OCI-LY7 (cell line): ENCODE measurements around the gene CHST13. TPM values are rescaled to one million over a fixed set of nuclear protein-coding genes. Genes with fewer than 3 reads are reported as not detected.

Experiments
- BruUV-seq: library from RNA; stranded (reverse); fragments of 400-500 nt; replicated peaks from 2 replicates; lab custom pipeline; 2021; lab: Mats Ljungman, UMichigan
- CTCF ChIA-PET: fragments of 300-600 bp; sonication (Branson Sonifier 250); formaldehyde crosslinking; loops from one replicate; lab custom pipeline; 2022; ENCODE audit warnings: antibody characterized with exemption; ENCODE audit not compliant: unreplicated experiment; lab: Charles Lee
- POLR2A ChIA-PET: fragments of 300-600 bp; sonication (Branson Sonifier 250); formaldehyde crosslinking; loops from one replicate; lab custom pipeline; 2022; ENCODE audit warnings: antibody characterized with exemption; lab: Charles Lee
- DNase-seq: peaks from one replicate; pipeline ENCODE4 v3.0.0-alpha.2; 2015; ENCODE audit warnings: low spot score
- H2AFZ ChIP-seq: fragments of 200-600 bp; sonication (generic), shearing (Covaris generic); 2 replicates; pipeline ENCODE4 v1.6.1; 2014; ENCODE audit warnings: mild to moderate bottlenecking, antibody characterized with exemption, low read length, moderate library complexity
- H3K27ac ChIP-seq: fragments of 200-600 bp; sonication (generic); 2 replicates; pipeline ENCODE4 v1.5.1; 2014; ENCODE audit warnings: mixed run types, low read depth, mild to moderate bottlenecking, moderate library complexity, low read length, inconsistent platforms; ENCODE audit not compliant: poor library complexity, severe bottlenecking
- H3K36me3 ChIP-seq: fragments of 200-600 bp; sonication (generic); 2 replicates; pipeline ENCODE4 v1.6.1; 2014; ENCODE audit warnings: mild to moderate bottlenecking, antibody characterized with exemption, low read length, moderate library complexity, mixed read lengths; ENCODE audit not compliant: insufficient read depth
- H3K4me1 ChIP-seq: fragments of 200-600 bp; sonication (generic); 2 replicates; pipeline ENCODE4 v1.5.1; 2014; ENCODE audit warnings: mild to moderate bottlenecking, low read length; ENCODE audit not compliant: insufficient read depth, poor library complexity, severe bottlenecking
- H3K4me2 ChIP-seq: fragments of 200-600 bp; sonication (generic); 2 replicates; pipeline ENCODE4 v1.6.1; 2014; ENCODE audit warnings: mild to moderate bottlenecking, low read length
- H3K4me3 ChIP-seq: fragments of 200-600 bp; sonication (generic); 2 replicates; pipeline ENCODE4 v1.5.1; 2014; ENCODE audit warnings: mild to moderate bottlenecking, low read depth, low read length; ENCODE audit not compliant: poor library complexity, severe bottlenecking
- H3K79me2 ChIP-seq: fragments of 200-600 bp; sonication (generic); 2 replicates; pipeline ENCODE4 v1.6.1; 2016; ENCODE audit warnings: low read depth, mild to moderate bottlenecking, low read length, moderate library complexity, mixed read lengths; ENCODE audit not compliant: insufficient read depth
- H3K9me2 ChIP-seq: fragments of 200-600 bp; sonication (generic); 2 replicates; pipeline ENCODE4 v1.6.1; 2016; ENCODE audit warnings: mild to moderate bottlenecking, low read length, mixed read lengths; ENCODE audit not compliant: insufficient read depth
- H3K9me3 ChIP-seq: fragments of 200-600 bp; sonication (generic); 2 replicates; pipeline ENCODE4 v1.6.1; 2014; ENCODE audit warnings: mild to moderate bottlenecking, mixed run types, low read length, mixed read lengths
- H4K20me1 ChIP-seq: fragments of 200-600 bp; sonication (generic); 2 replicates; pipeline ENCODE4 v1.6.1; 2014; ENCODE audit warnings: mild to moderate bottlenecking, antibody characterized with exemption, low read length, moderate library complexity, mixed read lengths; ENCODE audit not compliant: insufficient read depth
- EZH2phosphoT487 ChIP-seq: fragments of 200-600 bp; sonication (generic); IDR thresholded peaks from 2 replicates; pipeline ENCODE4 v1.6.1; 2018; ENCODE audit warnings: low read depth, borderline replicate concordance, mild to moderate bottlenecking, mixed run types, antibody characterized with exemption, low read length, moderate library complexity, mixed read lengths
- intact Hi-C: fragments of 100-400 bp; cut with micrococcal nuclease; formaldehyde crosslinking; loops from one replicate; pipeline ENCODE4 v1.10.0; 2022; ENCODE audit not compliant: unreplicated experiment
- total RNA-seq, 2 experiments: library from RNA; depleted of rRNA in 1 of 2; stranded (reverse); fragments of >200 nt in 1 of 2; shearing (Covaris generic) in 1 of 2; gene quantifications; 2 replicates each; pipeline ENCODE4 v1.2.3, GENCODE V29; 2014 to 2022
- TF ChIP-seq, protein P1 (sequence below): fragments of 200-600 bp; sonication (generic); conservative IDR thresholded peaks from 2 replicates; pipeline ENCODE4 v1.5.1; 2014; ENCODE audit warnings: mild to moderate bottlenecking, antibody characterized with exemption, low read length, moderate library complexity, mixed read lengths

The CHST13 gene
- total RNA-seq, 2 experiments from 2014 or later, result not detected

DNA sequence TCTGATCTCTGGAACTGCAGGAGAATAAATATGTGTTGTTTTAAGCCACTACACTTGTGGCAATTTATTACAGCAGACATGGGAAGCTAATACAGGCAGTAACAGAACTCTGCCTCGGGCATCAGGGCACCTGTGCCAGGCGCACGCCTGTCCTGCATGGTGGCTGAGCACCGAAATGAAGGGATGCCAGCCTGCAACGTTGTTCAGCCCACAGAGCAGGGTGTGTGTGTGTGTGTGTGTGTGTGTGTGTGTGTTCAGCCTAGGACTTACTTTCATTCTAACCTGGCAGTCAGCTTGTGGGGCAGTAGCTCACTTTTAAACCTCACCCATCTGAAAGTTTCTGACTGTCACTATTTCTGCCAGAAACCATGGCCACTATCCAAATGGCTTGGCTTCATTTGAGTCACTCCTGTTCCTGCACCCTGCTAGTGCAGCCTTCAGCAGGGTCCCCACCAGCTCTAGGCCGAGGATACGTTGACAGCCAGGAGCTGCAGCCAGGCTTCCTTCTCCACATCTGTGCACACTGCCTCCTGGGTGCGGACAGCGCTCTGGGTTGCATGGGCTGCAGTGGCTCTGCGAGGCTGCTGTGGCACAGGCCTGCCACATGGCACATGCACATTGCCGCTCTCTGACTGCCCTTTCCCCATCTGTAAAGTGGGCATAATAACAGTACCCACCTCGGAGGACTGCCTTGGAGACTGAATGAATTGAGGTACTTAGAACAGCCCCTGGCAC lies 10.9 kb upstream of the CHST13 start:
- no peaks in the 10 kb centered on the region for H4K20me1 ChIP-seq
- ChIA-PET POLR2A (no interaction called here), CTCF (interaction anchor here (0.8 kb wide), 1 partner anchor 9 kb away, joined by 3 read pairs; no protein-coding TSS in a partner anchor)
- H3K36me3 ChIP-seq, result no peaks in the 10 kb centered on the region
- intact Hi-C loops, result no loop called here
- DNase-seq, result no peak
- H3K79me2 ChIP-seq, result no peaks in the 10 kb centered on the region
- BruUV-seq, result no TSS peak
- H3K9me2 ChIP-seq, result no peaks in the 10 kb centered on the region
- no peak overlapping the region for H3K27ac ChIP-seq
- no peak overlapping the region for H2AFZ ChIP-seq
- H3K9me3 ChIP-seq, result no peaks in the 10 kb centered on the region
- H3K4me1 ChIP-seq, result no peaks in the 10 kb centered on the region
- no peak overlapping the region for H3K4me2 ChIP-seq
- no peak overlapping the region for H3K4me3 ChIP-seq
- TF ChIP-seq EZH2phosphoT487, result no peak

GRCh38 chr3:126514161-126514560 lies 9.8 kb upstream of the CHST13 start:
- POLR2A ChIA-PET, result no interaction called here
- H3K27ac ChIP-seq, result no peak overlapping the region
- intact Hi-C loops, result no loop called here
- no peaks in the 10 kb centered on the region for H3K9me3 ChIP-seq
- no peaks in the 10 kb centered on the region for H4K20me1 ChIP-seq
- CTCF ChIA-PET, result no interaction called here
- H3K4me2 ChIP-seq, result no peak overlapping the region
- H3K4me1 ChIP-seq, result no peaks in the 10 kb centered on the region
- no peak overlapping the region for H2AFZ ChIP-seq
- TF ChIP-seq, protein P1, sequence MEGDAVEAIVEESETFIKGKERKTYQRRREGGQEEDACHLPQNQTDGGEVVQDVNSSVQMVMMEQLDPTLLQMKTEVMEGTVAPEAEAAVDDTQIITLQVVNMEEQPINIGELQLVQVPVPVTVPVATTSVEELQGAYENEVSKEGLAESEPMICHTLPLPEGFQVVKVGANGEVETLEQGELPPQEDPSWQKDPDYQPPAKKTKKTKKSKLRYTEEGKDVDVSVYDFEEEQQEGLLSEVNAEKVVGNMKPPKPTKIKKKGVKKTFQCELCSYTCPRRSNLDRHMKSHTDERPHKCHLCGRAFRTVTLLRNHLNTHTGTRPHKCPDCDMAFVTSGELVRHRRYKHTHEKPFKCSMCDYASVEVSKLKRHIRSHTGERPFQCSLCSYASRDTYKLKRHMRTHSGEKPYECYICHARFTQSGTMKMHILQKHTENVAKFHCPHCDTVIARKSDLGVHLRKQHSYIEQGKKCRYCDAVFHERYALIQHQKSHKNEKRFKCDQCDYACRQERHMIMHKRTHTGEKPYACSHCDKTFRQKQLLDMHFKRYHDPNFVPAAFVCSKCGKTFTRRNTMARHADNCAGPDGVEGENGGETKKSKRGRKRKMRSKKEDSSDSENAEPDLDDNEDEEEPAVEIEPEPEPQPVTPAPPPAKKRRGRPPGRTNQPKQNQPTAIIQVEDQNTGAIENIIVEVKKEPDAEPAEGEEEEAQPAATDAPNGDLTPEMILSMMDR, result no peak
- no peak for TF ChIP-seq EZH2phosphoT487
- no TSS peak for BruUV-seq
- H3K79me2 ChIP-seq, result no peaks in the 10 kb centered on the region
- no peaks in the 10 kb centered on the region for H3K36me3 ChIP-seq
- no peak for DNase-seq
- no peaks in the 10 kb centered on the region for H3K9me2 ChIP-seq
- H3K4me3 ChIP-seq, result no peak overlapping the region

GRCh38 chr3:126515066-126515706 lies 8.8 kb upstream of the CHST13 start:
- Histone ChIP-seq H3K9me2 (no peaks in the 10 kb centered on the region), H3K4me3 (no peak overlapping the region), H3K9me3 (no peaks in the 10 kb centered on the region), H3K4me1 (no peaks in the 10 kb centered on the region), H3K27ac (no peak overlapping the region), H3K4me2 (no peak overlapping the region), H3K79me2 (no peaks in the 10 kb centered on the region), H3K36me3 (no peaks in the 10 kb centered on the region), H4K20me1 (no peaks in the 10 kb centered on the region), H2AFZ (no peak overlapping the region)
- intact Hi-C loops, result no loop called here
- POLR2A ChIA-PET, result no interaction called here
- DNase-seq, result no peak
- no TSS peak for BruUV-seq
- CTCF ChIA-PET, result no interaction called here
- TF ChIP-seq, protein P1, result no peak
- no peak for TF ChIP-seq EZH2phosphoT487
